ENCODE data around the gene NMT1. TPM values are rescaled to one million over a fixed set of nuclear protein-coding genes. Genes with fewer than 3 reads are reported as not detected.

The NMT1 gene
- total and polyA plus RNA-seq, 2 of the 13 experiments (the other 11 are each of a cell fraction or from before 2014, with no cell fraction given), result 75.7 to 142 TPM

DNA sequence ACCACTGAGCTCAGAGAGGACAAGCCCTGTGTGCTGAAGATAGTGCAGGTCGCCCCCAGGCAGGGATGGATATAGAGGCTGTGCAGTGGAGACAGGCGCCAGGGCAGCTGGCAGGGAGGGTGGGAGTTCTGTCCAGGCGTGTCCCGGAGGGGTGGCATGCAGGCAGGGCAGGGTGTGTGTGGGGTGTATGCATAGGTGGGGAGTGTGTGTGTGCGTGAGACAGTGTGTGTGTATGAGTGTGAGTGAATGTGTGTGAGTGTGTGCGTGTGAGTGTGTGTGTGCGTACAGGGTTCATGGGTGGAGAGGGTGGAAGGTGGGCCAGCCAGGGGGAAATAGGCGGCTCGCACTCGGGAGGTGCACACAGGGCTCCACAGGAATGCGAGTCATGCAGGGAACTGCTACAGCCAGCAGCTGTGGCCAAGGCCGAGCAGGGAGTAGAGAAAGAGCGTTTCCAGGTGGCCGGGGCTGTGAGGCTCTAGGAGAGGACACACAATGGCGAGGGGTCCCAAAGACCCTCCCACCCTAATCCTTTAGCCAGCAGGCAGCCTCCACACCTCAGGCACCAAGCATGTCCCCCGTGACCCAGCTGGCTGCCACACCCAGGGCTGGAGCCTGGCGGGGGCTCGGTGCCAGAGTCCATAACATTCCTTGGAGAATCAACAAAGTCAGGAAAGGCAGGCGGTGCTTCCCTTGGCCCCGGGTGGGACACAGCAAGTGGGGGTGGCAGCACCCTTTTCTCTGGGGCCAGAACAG lies 66.6 kb downstream of the NMT1 start (continued):
- TF ChIP-seq, protein P1, sequence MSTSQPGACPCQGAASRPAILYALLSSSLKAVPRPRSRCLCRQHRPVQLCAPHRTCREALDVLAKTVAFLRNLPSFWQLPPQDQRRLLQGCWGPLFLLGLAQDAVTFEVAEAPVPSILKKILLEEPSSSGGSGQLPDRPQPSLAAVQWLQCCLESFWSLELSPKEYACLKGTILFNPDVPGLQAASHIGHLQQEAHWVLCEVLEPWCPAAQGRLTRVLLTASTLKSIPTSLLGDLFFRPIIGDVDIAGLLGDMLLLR (CRISPR knock-in tag; IDR thresholded peaks at IDR 0.05), result peak; percentile 50; the same call in 1 of the 2 replicates
- TF ChIP-seq PITX1 (CRISPR knock-in tag; IDR thresholded peaks at IDR 0.05) (peak; percentile 27; the same call in 1 of the 2 replicates), SP5 (CRISPR knock-in tag; IDR thresholded peaks at IDR 0.05; ENCODE audit: borderline replicate concordance, low read depth) (0 out of 2 replicates have a peak, but pooled peaks have one; percentile 46), FOXO1 (CRISPR knock-in tag; IDR thresholded peaks at IDR 0.05) (peak; percentile 77; the same call in 1 of the 2 replicates), ZSCAN12 (CRISPR knock-in tag; IDR thresholded peaks at IDR 0.05) (no peak), ARNTL (CRISPR knock-in tag; IDR thresholded peaks at IDR 0.05) (no peak), SALL1 (CRISPR knock-in tag; IDR thresholded peaks at IDR 0.05) (peak; percentile 76), MEF2D (CRISPR knock-in tag; IDR thresholded peaks at IDR 0.05) (0 out of 2 replicates have a peak, but pooled peaks have one; percentile 30), FOXP1 (IDR thresholded peaks at IDR 0.05) (peak; percentile 53; the same call in 1 of the 2 replicates), FOXP1 (CRISPR knock-in tag; IDR thresholded peaks at IDR 0.05) (no peak), TEAD3 (CRISPR knock-in tag; optimal IDR thresholded peaks at IDR 0.05; ENCODE audit: borderline replicate concordance) (peak; percentile 92), RXRB (CRISPR knock-in tag; IDR thresholded peaks at IDR 0.05; ENCODE audit: borderline replicate concordance) (peak; percentile 77; the same call in 1 of the 2 replicates), HMG20A (CRISPR knock-in tag; IDR thresholded peaks at IDR 0.05; ENCODE audit: borderline replicate concordance) (peak; percentile 39; the same call in 1 of the 2 replicates), ZNF446 (CRISPR knock-in tag; IDR thresholded peaks at IDR 0.05) (no peak), SP4 (CRISPR knock-in tag; IDR thresholded peaks at IDR 0.05) (no peak), ZNF543 (CRISPR knock-in tag; IDR thresholded peaks at IDR 0.05) (peak; percentile 53), HDAC6 (IDR thresholded peaks at IDR 0.05; ENCODE audit: low read depth, low read length) (no peak), NFE2 (CRISPR knock-in tag; IDR thresholded peaks at IDR 0.05) (no peak), POGZ (CRISPR knock-in tag; IDR thresholded peaks at IDR 0.05) (0 out of 2 replicates have a peak, but pooled peaks have one; percentile 24)
- TF ChIP-seq, protein P2, sequence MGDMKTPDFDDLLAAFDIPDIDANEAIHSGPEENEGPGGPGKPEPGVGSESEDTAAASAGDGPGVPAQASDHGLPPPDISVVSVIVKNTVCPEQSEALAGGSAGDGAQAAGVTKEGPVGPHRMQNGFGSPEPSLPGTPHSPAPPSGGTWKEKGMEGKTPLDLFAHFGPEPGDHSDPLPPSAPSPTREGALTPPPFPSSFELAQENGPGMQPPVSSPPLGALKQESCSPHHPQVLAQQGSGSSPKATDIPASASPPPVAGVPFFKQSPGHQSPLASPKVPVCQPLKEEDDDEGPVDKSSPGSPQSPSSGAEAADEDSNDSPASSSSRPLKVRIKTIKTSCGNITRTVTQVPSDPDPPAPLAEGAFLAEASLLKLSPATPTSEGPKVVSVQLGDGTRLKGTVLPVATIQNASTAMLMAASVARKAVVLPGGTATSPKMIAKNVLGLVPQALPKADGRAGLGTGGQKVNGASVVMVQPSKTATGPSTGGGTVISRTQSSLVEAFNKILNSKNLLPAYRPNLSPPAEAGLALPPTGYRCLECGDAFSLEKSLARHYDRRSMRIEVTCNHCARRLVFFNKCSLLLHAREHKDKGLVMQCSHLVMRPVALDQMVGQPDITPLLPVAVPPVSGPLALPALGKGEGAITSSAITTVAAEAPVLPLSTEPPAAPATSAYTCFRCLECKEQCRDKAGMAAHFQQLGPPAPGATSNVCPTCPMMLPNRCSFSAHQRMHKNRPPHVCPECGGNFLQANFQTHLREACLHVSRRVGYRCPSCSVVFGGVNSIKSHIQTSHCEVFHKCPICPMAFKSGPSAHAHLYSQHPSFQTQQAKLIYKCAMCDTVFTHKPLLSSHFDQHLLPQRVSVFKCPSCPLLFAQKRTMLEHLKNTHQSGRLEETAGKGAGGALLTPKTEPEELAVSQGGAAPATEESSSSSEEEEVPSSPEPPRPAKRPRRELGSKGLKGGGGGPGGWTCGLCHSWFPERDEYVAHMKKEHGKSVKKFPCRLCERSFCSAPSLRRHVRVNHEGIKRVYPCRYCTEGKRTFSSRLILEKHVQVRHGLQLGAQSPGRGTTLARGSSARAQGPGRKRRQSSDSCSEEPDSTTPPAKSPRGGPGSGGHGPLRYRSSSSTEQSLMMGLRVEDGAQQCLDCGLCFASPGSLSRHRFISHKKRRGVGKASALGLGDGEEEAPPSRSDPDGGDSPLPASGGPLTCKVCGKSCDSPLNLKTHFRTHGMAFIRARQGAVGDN (CRISPR knock-in tag; IDR thresholded peaks at IDR 0.05), result peak; percentile 87
- TF ChIP-seq, protein P3, sequence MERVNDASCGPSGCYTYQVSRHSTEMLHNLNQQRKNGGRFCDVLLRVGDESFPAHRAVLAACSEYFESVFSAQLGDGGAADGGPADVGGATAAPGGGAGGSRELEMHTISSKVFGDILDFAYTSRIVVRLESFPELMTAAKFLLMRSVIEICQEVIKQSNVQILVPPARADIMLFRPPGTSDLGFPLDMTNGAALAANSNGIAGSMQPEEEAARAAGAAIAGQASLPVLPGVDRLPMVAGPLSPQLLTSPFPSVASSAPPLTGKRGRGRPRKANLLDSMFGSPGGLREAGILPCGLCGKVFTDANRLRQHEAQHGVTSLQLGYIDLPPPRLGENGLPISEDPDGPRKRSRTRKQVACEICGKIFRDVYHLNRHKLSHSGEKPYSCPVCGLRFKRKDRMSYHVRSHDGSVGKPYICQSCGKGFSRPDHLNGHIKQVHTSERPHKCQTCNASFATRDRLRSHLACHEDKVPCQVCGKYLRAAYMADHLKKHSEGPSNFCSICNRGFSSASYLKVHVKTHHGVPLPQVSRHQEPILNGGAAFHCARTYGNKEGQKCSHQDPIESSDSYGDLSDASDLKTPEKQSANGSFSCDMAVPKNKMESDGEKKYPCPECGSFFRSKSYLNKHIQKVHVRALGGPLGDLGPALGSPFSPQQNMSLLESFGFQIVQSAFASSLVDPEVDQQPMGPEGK (CRISPR knock-in tag; IDR thresholded peaks at IDR 0.05), result peak; percentile 93

Data from HepG2 (cell line).